ENCODE data around the gene DDI2.

Gene DDI2

DNA sequence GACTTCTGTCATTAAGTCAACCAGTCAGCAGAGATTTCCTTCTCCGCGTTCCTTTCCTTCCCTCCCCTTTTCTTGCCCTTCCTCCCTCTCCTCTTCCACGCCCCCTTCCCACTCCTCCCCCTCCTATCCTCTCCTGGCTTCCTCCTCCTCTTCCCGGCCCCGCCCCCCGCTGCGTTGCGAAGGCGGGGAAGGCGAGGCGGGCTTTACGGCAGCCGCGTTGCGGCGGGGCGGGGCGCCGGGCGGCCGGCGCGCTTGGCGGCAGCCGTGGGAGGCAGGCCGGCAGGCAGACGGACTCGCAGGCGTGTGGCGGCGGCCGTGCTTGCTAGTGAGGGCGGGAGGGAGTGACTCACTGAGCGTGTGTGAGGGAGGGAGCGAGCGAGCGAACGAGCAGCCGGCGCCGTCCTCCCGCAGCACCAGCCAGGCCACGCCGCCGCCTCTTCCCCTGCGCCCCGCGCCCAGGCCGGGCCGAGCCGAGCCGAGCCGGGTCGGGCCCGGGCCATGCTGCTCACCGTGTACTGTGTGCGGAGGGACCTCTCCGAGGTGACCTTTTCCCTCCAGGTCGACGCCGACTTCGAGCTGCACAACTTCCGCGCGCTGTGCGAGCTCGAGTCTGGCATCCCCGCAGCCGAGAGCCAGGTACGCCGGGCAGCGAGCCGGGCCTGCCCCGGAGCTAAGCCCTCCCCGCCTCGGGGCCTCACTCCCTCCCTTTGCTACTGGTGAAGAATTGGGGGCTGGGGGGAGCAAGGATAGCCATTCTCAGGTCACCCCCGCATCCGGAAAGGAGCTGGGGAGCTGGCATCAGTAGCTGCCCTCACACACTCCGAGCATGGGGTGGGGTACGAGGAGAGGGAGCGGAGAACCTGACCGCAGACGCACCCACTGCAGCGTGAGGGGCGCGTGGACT, at the start of gene DDI2:
Gene DDI2, plus strand, starts transcription at position 286 of the 904 bp plus-strand sequence. Its CDS starts 213 bp downstream, at position 499.
- peaks cover 27% of the 10 kb centered on the region for H3K36me3 Mint-ChIP-seq (ENCODE audit: low read depth)
- peak within 1 kb of the TSS; percentile 95 for H3K4me3 Mint-ChIP-seq
- H3K4me1 Mint-ChIP-seq (ENCODE audit: low read depth) = peaks cover 57% of the 10 kb centered on the region
- H3K27ac Mint-ChIP-seq = peak within 1 kb of the TSS; percentile 95
- H3K9me3 Mint-ChIP-seq = no peaks in the 10 kb centered on the region
- H3K27me3 Mint-ChIP-seq = no peaks in the 10 kb centered on the region

DNA sequence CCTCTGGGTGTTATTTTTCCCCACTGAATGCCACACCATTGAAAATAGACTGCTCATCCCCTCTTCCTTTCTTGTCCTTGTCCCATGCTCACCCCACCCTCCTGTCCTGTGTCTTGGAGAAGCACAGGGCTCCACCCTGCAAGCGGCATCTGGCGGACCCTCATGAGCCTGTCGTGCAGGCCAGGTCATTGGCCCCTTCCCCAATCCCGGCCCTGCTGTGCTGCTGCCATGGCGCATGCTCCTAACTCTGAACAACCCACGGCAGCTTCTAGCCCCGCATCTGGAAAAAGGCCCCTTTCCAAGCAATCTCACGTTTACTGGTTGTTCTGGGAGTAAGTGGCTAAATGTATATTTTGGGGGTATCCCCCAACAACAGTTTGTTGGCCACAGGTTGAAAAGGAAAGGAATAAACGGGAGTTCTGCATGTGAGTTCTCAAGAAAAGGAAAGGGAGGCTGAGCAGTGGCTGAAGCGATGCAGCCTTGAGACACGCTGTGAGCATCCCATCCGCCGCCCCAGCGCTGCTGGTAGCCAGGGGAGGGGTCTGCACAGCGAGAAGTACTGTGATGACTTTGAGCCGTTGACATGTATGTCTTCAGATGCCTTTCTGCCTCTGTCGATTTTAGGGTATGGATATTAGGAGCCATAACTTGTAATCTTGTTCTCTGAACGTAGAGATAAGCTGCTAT, 48.7 kb upstream of the DDI2 start:
- H3K9me3 Mint-ChIP-seq = no peaks in the 10 kb centered on the region
- no peaks in the 10 kb centered on the region for H3K27me3 Mint-ChIP-seq
- no peak overlapping the region for H3K27ac Mint-ChIP-seq
- peaks cover 78% of the 10 kb centered on the region for H3K36me3 Mint-ChIP-seq (ENCODE audit: low read depth)
- peaks cover 17% of the 10 kb centered on the region for H3K4me1 Mint-ChIP-seq (ENCODE audit: low read depth)
- H3K4me3 Mint-ChIP-seq = no peak overlapping the region

DNA sequence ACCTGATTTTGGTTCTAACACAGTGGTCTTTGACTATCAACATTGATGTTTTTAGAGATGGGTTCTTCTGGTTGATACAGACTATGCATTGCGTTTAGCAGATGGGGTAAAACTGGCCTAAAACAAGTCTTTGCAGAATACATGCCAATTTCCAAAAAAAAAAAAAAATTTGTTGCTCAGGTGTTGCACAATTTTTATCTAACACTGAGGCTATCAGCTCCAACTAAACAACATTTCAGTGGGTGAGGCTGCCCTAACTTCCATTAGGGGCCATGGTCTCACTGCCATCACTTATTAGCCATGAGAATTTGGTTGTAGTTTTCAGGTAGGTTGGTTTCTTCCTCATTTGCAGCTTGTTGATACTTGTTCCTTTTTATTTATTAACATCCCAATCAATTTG, 46.4 kb upstream of the DDI2 start:
- Mint-ChIP-seq H3K27ac (no peak overlapping the region), H3K9me3 (no peaks in the 10 kb centered on the region), H3K4me1 (ENCODE audit: low read depth) (peaks cover 12% of the 10 kb centered on the region), H3K36me3 (ENCODE audit: low read depth) (peaks cover 67% of the 10 kb centered on the region), H3K4me3 (no peak overlapping the region), H3K27me3 (no peaks in the 10 kb centered on the region)

DNA sequence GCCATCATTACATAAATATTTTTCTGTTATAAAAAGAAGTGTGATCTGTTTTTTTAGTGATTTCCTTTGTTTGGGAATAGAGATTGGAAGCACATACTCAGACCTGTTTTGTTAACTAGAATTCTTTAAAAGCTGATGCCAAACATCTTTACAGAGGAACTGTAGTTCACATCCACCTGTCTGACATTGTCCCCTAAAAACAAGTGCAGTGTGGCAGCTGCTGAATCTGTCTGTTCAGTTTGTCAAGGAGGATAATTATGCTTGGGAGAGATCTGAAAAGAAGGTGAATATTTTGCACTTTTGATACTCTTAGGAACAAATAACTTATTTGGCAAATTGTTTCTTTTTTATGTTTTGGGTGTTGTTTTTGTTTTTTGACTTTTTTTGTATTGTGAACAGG, 46.0 kb upstream of the DDI2 start:
- Mint-ChIP-seq H3K36me3 (ENCODE audit: low read depth) (peaks cover 63% of the 10 kb centered on the region), H3K27ac (peak overlapping the region; percentile 41), H3K4me1 (ENCODE audit: low read depth) (peaks cover 12% of the 10 kb centered on the region), H3K4me3 (no peak overlapping the region), H3K9me3 (no peaks in the 10 kb centered on the region), H3K27me3 (no peaks in the 10 kb centered on the region)

DNA sequence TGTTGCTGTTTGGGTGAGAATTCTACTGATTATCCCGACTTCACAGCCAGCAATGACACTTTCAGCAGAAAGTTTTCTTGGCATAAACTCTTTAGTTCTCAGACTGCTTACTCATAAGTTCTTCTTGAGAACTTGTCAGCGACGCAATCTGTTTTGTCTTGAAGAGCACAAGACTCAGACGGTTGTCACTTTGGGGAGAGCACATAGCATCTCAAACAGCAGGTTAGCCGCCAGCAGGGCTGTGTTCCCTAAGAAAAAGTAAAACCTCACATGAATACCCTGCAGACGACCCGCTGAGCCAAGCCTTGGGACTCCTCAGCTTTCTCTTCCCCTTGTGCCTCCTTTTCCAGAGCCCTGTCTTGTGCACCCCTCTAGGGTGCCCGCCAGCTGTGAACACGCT, 43.8 kb upstream of the DDI2 start:
- H3K4me1 Mint-ChIP-seq (ENCODE audit: low read depth) = peaks cover 26% of the 10 kb centered on the region
- H3K9me3 Mint-ChIP-seq = no peaks in the 10 kb centered on the region
- no peaks in the 10 kb centered on the region for H3K27me3 Mint-ChIP-seq
- H3K27ac Mint-ChIP-seq = no peak overlapping the region
- H3K36me3 Mint-ChIP-seq (ENCODE audit: low read depth) = peaks cover 49% of the 10 kb centered on the region
- H3K4me3 Mint-ChIP-seq = no peak overlapping the region

DNA sequence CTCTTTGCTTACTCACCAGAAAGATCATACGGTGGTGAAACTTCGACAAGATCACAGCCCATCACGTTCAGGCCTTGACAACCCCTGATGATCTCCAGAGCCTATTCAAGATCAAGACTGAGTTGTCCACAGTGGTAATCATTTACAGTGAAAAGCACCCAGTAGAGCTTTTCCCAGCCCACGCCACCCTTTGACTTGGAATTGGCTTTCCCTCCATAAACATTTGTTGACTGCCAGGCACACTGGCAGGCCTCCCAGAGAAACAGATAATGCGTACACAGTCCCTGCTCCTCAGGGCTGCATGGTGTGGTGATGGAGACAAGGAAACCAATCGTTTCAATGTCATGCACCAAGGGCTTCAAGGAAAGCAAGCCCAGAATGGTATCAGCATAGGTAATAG, 42.5 kb upstream of the DDI2 start:
- H3K9me3 Mint-ChIP-seq = no peaks in the 10 kb centered on the region
- no peak overlapping the region for H3K4me3 Mint-ChIP-seq

DNA sequence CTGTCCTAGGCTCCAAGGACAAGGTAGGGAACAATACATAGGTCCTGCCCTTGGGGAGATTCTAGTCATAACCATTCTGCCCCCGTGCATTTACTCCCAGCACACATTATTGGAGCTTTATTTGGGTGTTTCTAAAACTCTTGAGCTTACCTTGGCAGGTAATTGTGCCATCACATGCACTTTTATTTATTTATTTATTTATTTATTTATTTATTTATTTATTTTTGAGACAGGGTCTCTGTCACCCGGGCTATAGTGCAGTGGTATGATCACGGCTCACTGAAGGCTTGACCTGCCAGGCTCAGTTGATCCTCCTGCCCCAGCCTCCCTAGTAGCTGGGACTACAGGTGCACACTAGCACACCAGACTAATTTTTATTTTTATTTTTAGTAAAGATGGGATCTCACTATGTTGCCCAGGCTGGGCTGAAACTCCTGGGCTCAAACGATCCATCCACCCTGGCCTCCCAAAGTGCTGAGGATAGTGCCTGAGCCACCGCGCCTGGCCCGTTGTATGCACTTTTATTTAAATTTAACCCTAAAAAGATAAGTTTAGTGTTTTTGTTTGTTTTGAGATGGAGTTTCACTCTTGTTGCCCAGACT, 41.6 kb upstream of the DDI2 start:
- Mint-ChIP-seq H3K27me3 (no peaks in the 10 kb centered on the region), H3K27ac (no peak overlapping the region), H3K4me3 (no peak overlapping the region), H3K9me3 (no peaks in the 10 kb centered on the region), H3K4me1 (ENCODE audit: low read depth) (peaks cover 47% of the 10 kb centered on the region), H3K36me3 (ENCODE audit: low read depth) (peaks cover 45% of the 10 kb centered on the region)

More for the DNA sequence above, 42.5 kb upstream of the DDI2 start:
- H3K4me1 Mint-ChIP-seq (ENCODE audit: low read depth) = peaks cover 39% of the 10 kb centered on the region
- H3K27me3 Mint-ChIP-seq = no peaks in the 10 kb centered on the region
- peaks cover 50% of the 10 kb centered on the region for H3K36me3 Mint-ChIP-seq (ENCODE audit: low read depth)
- peak overlapping the region; percentile 17 for H3K27ac Mint-ChIP-seq

DNA sequence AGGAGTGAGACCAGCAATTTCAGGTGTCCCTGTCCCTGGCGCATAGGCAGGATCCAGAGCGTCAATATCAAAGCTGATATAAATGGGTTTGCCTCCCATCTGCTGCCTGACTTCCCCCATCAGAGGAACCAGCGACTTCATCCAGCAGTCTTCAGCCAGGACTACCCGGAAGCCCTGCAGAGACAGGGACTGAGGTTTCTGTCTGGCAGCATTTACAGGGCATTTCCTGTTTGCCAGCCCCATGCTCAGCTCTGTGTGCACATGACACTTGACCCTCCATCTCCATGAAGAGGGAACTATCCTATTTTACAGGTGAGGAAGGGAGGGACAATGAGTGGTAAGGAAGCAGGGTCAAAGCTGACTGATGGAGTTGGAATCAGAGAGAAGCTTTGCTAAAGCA, 39.6 kb upstream of the DDI2 start:
- peaks cover 37% of the 10 kb centered on the region for H3K4me1 Mint-ChIP-seq (ENCODE audit: low read depth)
- H3K36me3 Mint-ChIP-seq (ENCODE audit: low read depth) = peaks cover 29% of the 10 kb centered on the region
- H3K9me3 Mint-ChIP-seq = no peaks in the 10 kb centered on the region
- peak overlapping the region; percentile 7 for H3K4me3 Mint-ChIP-seq
- H3K27me3 Mint-ChIP-seq = no peaks in the 10 kb centered on the region
- H3K27ac Mint-ChIP-seq = peak overlapping the region; percentile 45

DNA sequence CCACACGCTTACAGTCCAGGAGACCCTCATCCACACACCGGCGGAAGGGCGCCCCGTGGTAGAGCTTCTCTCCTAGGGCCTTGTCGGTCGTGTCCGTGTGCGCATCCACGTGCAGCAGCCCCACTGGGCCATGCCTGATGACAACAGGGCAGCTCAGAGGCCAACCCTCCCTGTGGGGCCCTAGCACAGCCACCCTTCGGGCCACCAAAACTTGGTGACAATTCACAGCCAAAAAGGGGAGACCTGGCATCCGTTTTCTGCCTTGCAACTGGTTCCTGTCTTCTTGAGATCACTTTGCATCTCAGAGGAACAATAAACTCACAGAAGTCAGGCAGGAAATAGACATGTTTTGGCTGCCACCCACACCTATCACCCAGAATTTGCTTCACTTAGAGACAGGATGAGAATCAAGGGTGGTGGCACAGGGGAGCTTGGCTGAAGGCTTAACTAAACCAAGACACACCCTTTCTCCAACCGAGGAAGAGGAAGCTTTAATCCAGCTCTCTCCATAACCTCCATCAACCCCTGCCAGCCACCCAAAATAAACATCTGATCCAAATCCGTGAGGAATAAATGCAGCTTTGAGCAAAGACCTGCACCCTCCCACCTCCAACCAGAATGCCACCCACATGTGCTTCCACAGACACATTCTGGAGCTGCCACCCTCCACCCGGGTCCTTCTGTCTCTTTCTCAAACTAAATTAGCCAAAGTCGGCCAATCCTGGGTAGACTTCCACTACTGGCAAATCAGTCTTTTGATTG, 38.2 kb upstream of the DDI2 start:
- Mint-ChIP-seq H3K9me3 (no peaks in the 10 kb centered on the region), H3K4me3 (peak overlapping the region; percentile 27), H3K4me1 (ENCODE audit: low read depth) (peaks cover 47% of the 10 kb centered on the region), H3K27me3 (no peaks in the 10 kb centered on the region), H3K36me3 (ENCODE audit: low read depth) (peaks cover 25% of the 10 kb centered on the region), H3K27ac (peak overlapping the region; percentile 78)

DNA sequence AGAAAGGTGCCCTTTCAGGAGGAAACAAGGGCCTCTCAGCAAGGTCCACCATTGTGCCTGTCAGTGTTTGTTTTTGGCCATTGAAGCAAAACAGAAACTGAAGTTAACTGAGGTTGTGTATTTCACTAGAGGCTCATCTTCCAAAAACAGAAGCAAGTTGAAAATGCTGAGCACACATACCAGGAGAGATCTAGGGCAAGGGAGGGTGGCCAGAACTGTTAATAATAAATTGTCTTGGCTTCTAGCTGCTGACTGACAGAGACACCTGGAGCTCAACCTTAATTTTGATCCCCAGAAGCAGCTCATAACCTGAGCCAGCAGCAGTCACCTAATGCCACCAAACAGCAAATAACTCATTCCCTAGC, 37.6 kb upstream of the DDI2 start:
- H3K4me3 Mint-ChIP-seq = peak overlapping the region; percentile 27
- H3K36me3 Mint-ChIP-seq (ENCODE audit: low read depth) = peaks cover 22% of the 10 kb centered on the region
- H3K27ac Mint-ChIP-seq = peak overlapping the region; percentile 78
- no peaks in the 10 kb centered on the region for H3K27me3 Mint-ChIP-seq
- no peaks in the 10 kb centered on the region for H3K9me3 Mint-ChIP-seq
- peaks cover 50% of the 10 kb centered on the region for H3K4me1 Mint-ChIP-seq (ENCODE audit: low read depth)

DNA sequence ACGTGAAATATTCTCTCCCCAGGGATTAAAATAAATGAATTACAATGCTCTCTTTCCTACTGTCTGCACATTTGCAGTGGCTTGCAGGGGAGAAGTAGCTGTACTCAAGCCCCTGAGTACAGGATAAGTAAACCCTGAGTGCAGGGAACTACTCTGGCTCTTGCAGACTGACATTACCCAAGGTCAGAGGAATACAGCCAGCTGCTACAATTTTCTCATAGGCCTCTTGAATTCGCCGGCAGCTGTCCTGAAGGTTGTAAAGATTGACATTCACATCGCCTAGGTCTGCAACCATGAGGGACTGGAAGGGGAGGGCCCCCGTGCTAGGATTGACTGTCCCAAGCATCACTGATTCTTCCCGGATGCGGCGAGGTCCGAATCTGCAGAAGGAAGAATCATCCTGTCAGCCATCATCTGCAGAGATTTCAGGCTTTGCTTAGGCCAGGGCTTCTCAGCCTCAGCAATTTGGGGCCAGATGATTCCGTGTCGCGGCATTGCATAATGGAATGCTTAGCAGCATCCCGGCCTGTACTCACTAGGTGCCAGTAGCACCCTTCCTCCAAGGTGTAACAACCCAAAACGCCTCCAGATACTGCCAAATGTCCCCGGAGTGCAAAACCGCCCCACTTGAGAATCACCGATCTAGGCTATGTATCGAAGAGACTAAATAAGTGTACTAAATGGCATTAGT, 34.1 kb upstream of the DDI2 start:
- H3K4me3 Mint-ChIP-seq = peak overlapping the region; percentile 86
- H3K4me1 Mint-ChIP-seq (ENCODE audit: low read depth) = peaks cover 43% of the 10 kb centered on the region
- peaks cover 21% of the 10 kb centered on the region for H3K36me3 Mint-ChIP-seq (ENCODE audit: low read depth)
- H3K9me3 Mint-ChIP-seq = no peaks in the 10 kb centered on the region
- no peaks in the 10 kb centered on the region for H3K27me3 Mint-ChIP-seq
- H3K27ac Mint-ChIP-seq = peak overlapping the region; percentile 90

DNA sequence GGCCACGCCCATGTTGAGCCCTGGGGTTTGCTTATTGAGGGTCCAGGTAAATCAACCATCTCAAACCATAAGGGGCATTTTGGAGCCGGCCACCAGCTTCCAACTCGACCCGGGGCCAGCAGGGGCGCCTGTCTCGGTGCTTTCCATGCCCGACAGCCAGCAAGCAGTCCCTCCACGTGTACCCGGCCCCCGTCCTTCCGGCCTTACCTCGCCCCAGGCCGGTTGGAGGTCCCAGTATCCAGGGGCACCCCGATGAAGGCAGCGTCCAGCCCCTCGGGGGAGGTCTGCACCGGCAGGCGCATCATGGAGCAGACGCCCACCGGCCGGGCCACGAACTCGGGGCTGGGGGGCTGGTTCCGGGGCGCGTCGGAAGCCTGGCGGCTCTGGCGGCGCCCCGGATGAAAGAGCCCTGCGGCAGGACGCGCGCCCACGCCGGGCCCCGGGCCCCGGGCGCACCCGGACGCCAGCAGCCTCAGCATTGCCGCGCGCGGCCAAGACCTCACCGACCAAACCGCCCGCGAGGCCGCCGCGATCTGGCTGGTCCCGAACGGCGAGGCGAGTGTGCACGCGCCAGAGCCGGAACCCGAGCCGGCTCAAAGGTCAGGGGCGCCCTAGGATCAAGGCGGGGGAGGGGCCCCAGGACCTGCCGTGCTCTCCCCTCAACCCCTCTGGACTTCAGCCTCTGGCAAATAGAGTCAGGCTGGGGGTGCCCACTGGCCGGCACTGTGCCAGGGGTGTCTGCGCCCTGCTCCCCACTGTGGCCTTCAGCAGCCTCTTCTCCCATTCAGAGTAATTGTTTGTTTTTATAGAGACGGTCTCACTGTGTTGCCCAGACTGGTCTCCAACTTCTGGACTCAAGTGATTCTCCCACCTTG, 32.5 kb upstream of the DDI2 start, which contains the start of gene AGMAT:
Gene AGMAT, minus strand, starts transcription at position 563 of the 875 bp plus-strand sequence. Its CDS starts 84 bp downstream, at position 479.
- Mint-ChIP-seq H3K9me3 (no peaks in the 10 kb centered on the region), H3K27me3 (no peaks in the 10 kb centered on the region), H3K27ac (peak within 1 kb of the TSS; percentile 90)

DNA sequence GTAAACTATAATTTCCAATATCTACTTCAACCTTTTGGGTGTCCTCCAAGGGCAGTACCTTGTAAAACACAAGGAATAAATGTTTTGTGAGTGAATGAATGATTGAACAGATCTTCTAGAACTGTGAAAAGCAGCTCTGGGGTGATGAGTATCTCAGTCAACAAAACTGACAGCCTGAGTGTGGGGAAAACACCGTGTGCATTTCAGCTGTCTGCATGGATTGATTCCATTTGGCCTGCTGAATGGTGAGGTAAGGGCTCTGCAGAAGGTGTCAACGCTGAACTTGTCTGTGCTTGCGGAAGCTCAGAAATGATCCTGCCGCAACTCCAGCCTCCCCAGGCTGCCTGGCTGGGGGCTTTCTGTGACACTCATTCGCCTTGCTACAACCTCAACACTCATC, 25.0 kb upstream of the DDI2 start:
- H3K36me3 Mint-ChIP-seq (ENCODE audit: low read depth) = peaks cover 9% of the 10 kb centered on the region
- no peaks in the 10 kb centered on the region for H3K9me3 Mint-ChIP-seq
- H3K27me3 Mint-ChIP-seq = no peaks in the 10 kb centered on the region
- no peak overlapping the region for H3K27ac Mint-ChIP-seq
- H3K4me1 Mint-ChIP-seq (ENCODE audit: low read depth) = no peaks in the 10 kb centered on the region
- H3K4me3 Mint-ChIP-seq = no peak overlapping the region

More for the DNA sequence above, 32.5 kb upstream of the DDI2 start, which contains the start of gene AGMAT:
- peaks cover 14% of the 10 kb centered on the region for H3K36me3 Mint-ChIP-seq (ENCODE audit: low read depth)
- H3K4me1 Mint-ChIP-seq (ENCODE audit: low read depth) = peaks cover 27% of the 10 kb centered on the region
- H3K4me3 Mint-ChIP-seq = peak within 1 kb of the TSS; percentile 86

Data from stimulated activated naive CD8-positive, alpha-beta T cell treated with anti-CD3 and anti-CD28 coated beads, Interleukin-15, Interleukin-2, amounts not matched to agents 100 ng/mL and 50 ng/mL, for 24 hours (primary cell).